Mesothelial cell of epicardium (in vitro differentiated cells): ENCODE measurements around the gene RNF186. TPM values are rescaled to one million over a fixed set of nuclear protein-coding genes. Genes with fewer than 3 reads are reported as not detected.
A peak's percentile ranks its signal among the peaks of the same experiment; 100 is the strongest.
"Not testable (repeated sequence)": the region's sequence is repeated elsewhere in the genome, so short reads cannot be mapped to it uniquely, and the experiment has no call there.

ENCODE experiments used
- DNase-seq, 2 experiments: peaks; one replicate each; pipeline ENCODE4 v3.0.0; 2021; ENCODE audit warnings: low spot score in 2 of 2; ENCODE audit not compliant: unreplicated experiment in 2 of 2
- H3K27ac Mint-ChIP-seq: 2 replicates; pipeline ENCODE4 v1.8.0; 2021; ENCODE audit warnings: mixed read lengths
- H3K27me3 Mint-ChIP-seq: 2 replicates; pipeline ENCODE4 v1.8.0; 2021; ENCODE audit warnings: low read depth, mixed read lengths
- H3K36me3 Mint-ChIP-seq: 2 replicates; pipeline ENCODE4 v1.8.0; 2021; ENCODE audit warnings: mixed read lengths
- H3K4me1 Mint-ChIP-seq: 2 replicates; pipeline ENCODE4 v1.8.0; 2021; ENCODE audit warnings: mixed read lengths
- H3K4me3 Mint-ChIP-seq: 2 replicates; pipeline ENCODE4 v1.8.0; 2021; ENCODE audit warnings: mild to moderate bottlenecking, moderate library complexity, mixed read lengths
- H3K9me3 Mint-ChIP-seq: 2 replicates; pipeline ENCODE4 v1.8.0; 2021; ENCODE audit warnings: mixed read lengths
- CTCF ChIP-seq: fragments of 200-600 bp; sonication (generic); IDR thresholded peaks from one replicate; pipeline ENCODE4 v1.5.0; 2021; ENCODE audit warnings: antibody characterized with exemption; ENCODE audit not compliant: unreplicated experiment
- total RNA-seq: library from RNA; stranded (reverse); gene quantifications from 3 replicates; pipeline ENCODE4 v1.2.1, GENCODE V29; 2021

The RNF186 gene
- total RNA-seq, 1 donor from 2014 or later = not detected

DNA sequence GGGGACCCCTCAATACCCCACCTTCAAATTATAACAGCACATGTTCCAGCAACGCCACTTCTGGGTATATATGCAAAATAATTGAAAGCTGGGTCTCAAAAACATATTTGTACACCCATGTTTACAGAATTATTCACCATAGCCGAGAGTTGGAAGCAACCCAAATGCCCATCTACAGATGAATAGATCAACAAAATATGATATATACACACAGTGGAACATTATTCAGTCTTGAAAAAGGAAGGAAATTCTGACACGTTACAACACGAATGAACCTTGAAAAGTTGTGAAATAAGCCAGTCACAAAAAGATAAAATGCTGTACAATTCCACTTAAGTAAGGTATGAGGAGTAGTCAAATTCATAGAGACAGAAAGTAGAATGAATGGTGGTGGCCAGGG lies 20.5 kb downstream of the RNF186 start:
- peaks cover 7% of the 10 kb centered on the region for H3K4me1 Mint-ChIP-seq
- no peak for TF ChIP-seq CTCF
- no peak overlapping the region for H3K27ac Mint-ChIP-seq
- no peak overlapping the region for H3K4me3 Mint-ChIP-seq
- H3K9me3 Mint-ChIP-seq = peaks cover 8% of the 10 kb centered on the region
- DNase-seq = no peak
- no peaks in the 10 kb centered on the region for H3K27me3 Mint-ChIP-seq
- H3K36me3 Mint-ChIP-seq = peaks cover 23% of the 10 kb centered on the region

GRCh38 chr1:19793360-19794046 lies 21.6 kb downstream of the RNF186 start:
- no peak for DNase-seq
- H3K27ac Mint-ChIP-seq = no peak overlapping the region
- H3K27me3 Mint-ChIP-seq = no peaks in the 10 kb centered on the region
- H3K4me3 Mint-ChIP-seq = no peak overlapping the region
- H3K36me3 Mint-ChIP-seq = peaks cover 23% of the 10 kb centered on the region
- H3K9me3 Mint-ChIP-seq = peaks cover 8% of the 10 kb centered on the region
- TF ChIP-seq CTCF = no peak
- H3K4me1 Mint-ChIP-seq = peaks cover under 1% of the 10 kb centered on the region

- Mint-ChIP-seq H3K4me1 (peaks cover 5% of the 10 kb centered on the region), H3K9me3 (peaks cover 8% of the 10 kb centered on the region), H3K27me3 (no peaks in the 10 kb centered on the region), H3K4me3 (no peak overlapping the region), H3K27ac (no peak overlapping the region), H3K36me3 (peaks cover 23% of the 10 kb centered on the region)
- DNase-seq = no peak
- TF ChIP-seq CTCF = no peak
These were observed 22.7 kb downstream of the RNF186 start for GRCh38 chr1:19792237-19793002.

DNA sequence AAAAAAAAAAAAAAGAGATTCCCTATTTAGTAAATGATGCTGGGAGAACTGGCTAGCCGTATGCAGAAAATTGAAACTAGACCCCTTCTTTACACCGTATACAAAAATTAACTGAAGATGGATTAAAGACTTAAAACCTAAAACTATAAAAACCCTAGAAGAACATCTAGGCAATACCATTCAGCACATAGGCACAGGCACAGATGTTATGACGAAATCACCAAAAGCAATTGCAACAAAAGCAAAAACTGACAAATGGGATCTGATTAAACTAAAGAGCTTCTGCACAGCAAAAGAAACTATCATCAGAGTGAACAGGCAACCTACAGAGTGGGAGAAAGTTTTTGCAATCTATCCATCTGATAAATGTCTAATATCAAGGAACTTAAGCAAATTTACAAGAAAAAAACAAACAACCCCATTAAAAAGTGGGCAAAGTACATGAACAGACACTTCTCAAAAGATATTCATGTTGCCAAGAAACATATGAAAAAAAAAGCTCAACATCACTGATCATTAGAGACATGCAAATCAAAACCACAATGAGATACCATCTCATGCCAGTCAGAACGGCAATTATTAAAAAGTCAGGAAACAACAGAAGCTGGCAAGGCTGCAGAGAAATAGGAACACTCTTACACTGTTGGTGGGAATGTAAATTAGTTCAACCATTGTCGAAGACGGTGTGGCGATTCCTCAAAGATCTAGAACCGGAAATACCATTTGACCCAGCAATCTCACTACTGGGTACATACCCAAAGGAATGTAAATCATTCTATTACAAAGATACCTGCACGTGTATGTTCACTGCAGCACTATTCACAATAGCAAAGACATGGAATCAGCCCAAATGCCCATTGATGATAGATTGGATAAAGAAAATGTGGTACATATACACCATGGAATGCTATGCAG lies 24.8 kb downstream of the RNF186 start:
- H3K27ac Mint-ChIP-seq, H3K9me3 Mint-ChIP-seq, DNase-seq, H3K27me3 Mint-ChIP-seq, H3K4me3 Mint-ChIP-seq: not testable (repeated sequence)
- Mint-ChIP-seq H3K36me3 (peaks cover 27% of the 10 kb centered on the region), H3K4me1 (peaks cover 22% of the 10 kb centered on the region)

DNA sequence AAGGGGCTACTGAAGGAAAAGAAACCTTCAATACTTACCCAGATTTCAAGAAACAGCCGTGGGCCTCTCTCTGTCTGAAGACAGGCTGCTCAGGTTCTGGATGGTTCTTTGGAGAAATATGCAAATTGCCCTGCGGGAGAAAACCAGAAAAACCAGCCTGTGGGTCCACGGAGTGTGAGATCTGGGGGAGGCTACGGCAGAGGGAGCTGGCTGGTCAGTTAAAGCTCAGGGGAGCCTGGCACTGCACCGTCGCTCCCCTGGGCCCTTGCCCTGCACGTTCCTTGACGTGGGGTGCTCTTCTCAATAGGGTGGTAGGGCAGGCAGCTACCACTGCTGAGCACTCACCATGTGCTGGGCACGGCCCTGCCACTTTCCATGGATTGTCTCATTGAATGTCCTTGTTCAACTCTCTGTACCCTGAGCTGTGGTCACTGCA lies 28.1 kb downstream of the RNF186 start:
- H3K27ac Mint-ChIP-seq = peak overlapping the region; percentile 82
- no peak for TF ChIP-seq CTCF
- no peaks in the 10 kb centered on the region for H3K27me3 Mint-ChIP-seq
- peak in 1 of 2 experiments; percentile 59 for DNase-seq
- H3K36me3 Mint-ChIP-seq = peaks cover 24% of the 10 kb centered on the region
- peaks cover 22% of the 10 kb centered on the region for H3K4me1 Mint-ChIP-seq
- H3K4me3 Mint-ChIP-seq = no peak overlapping the region
- H3K9me3 Mint-ChIP-seq = peaks cover 8% of the 10 kb centered on the region
